Thymus (tissue), 11 donors: Measurements from ENCODE around the gene ETS1. TPM values are rescaled to one million over a fixed set of nuclear protein-coding genes. Genes with fewer than 3 reads are reported as not detected.

Experiments
- DNase-seq, 9 donors: peaks; one replicate each; pipeline ENCODE4 v3.0.0-alpha.2; 2013; ENCODE audit warnings: low spot score in 9 of 9, low read depth in 6 of 9, missing footprints in 1 of 9
- H3K27ac ChIP-seq, 2 donors: one replicate each; pipeline ENCODE4 v1.5.1; 2013; ENCODE audit warnings: control low read depth in 1 of 2, low read depth in 1 of 2, low read length in 1 of 2, mild to moderate bottlenecking in 1 of 2, moderate library complexity in 1 of 2
- H3K27me3 ChIP-seq, 2 donors: one replicate each; pipeline ENCODE4 v1.5.1; 2013; ENCODE audit warnings: low read length in 1 of 2; ENCODE audit not compliant: control insufficient read depth in 2 of 2, insufficient read depth in 1 of 2
- H3K36me3 ChIP-seq, 2 donors: one replicate each; pipeline ENCODE4 v1.5.1; 2013; ENCODE audit warnings: low read length in 1 of 2, mild to moderate bottlenecking in 1 of 2, moderate library complexity in 1 of 2; ENCODE audit not compliant: control insufficient read depth in 2 of 2, insufficient read depth in 2 of 2
- H3K4me1 ChIP-seq, 2 donors: one replicate each; pipeline ENCODE4 v1.5.1; 2013; ENCODE audit warnings: low read length in 2 of 2; ENCODE audit not compliant: control insufficient read depth in 2 of 2, insufficient read depth in 2 of 2
- H3K4me3 ChIP-seq, 2 donors: one replicate each; pipeline ENCODE4 v1.5.1; 2013; ENCODE audit warnings: low read length in 2 of 2, control low read depth in 1 of 2, mild to moderate bottlenecking in 1 of 2
- H3K9me3 ChIP-seq, 2 donors: one replicate each; pipeline ENCODE4 v1.5.1; 2013; ENCODE audit warnings: low read length in 1 of 2, mild to moderate bottlenecking in 1 of 2; ENCODE audit not compliant: control insufficient read depth in 2 of 2, insufficient read depth in 1 of 2
- WGBS: extraction: QIAGEN DNeasy Blood & Tissue Kit; methylation state at CpG from one replicate; pipeline ENCODE4 v1.1.7; 2013; 5-methylcytosine and 5-hydroxymethylcytosine counted together
- polyA plus RNA-seq: library from polyadenylated mRNA; stranded (reverse); fragments of 200-250 nt; gene quantifications from one replicate; pipeline ENCODE4 v1.2.3, GENCODE V29; 2013
- total RNA-seq: library from RNA; stranded (reverse); fragments of 120-200 nt; gene quantifications from one replicate; pipeline ENCODE4 v1.2.4, GENCODE V29; 2013
- donor health status: healthy.

ETS1 gene
- total and polyA plus RNA-seq, 2 donors: 171 to 223 TPM

DNA sequence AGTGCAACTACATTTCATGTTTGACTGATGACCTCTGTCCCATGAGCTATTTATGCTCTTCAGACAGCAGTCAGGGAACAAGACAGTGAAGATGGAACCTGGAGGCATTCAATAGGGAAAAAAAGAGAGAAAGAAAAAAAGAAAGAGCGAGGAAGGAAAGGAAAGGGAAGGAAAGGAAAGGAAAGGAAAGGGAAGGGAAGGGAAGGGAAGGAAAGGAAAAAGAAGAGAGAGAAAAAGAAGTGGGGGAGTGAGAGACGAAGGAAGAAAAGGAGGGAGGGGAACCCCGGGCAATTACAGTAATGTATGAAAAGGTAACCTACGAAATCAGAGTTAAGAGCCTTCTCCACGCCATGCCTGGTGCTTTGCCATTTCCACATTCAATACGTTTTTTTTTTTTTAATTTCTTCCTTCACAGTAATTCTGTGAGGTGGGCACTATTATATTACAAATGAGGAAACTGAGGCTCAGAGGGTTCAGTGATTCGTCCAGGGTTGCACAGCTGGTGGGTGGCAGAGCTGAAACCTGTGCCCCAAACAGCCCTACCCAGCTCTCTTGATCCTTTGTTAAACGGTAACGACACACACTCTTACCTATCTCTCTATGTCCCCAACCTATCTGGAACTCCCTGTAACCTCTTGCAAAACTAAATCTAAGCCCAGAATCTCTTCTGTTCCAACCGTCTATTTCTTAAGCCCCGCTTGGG, 39.3 kb downstream of the ETS1 start:
- DNase-seq: no peak
- Histone ChIP-seq H3K27me3 (no peaks in the 10 kb centered on the region), H3K27ac (peak overlapping the region; percentile 71 to 88), H3K4me1 (peaks cover 62 to 77% of the 10 kb centered on the region in 2 donors), H3K9me3 (no peaks in the 10 kb centered on the region), H3K36me3 (no peaks in the 10 kb centered on the region), H3K4me3 (peak overlapping the region; percentile 53 to 55)
- 44% methylated on average over 11 of the region's 11 CpGs for WGBS

DNA sequence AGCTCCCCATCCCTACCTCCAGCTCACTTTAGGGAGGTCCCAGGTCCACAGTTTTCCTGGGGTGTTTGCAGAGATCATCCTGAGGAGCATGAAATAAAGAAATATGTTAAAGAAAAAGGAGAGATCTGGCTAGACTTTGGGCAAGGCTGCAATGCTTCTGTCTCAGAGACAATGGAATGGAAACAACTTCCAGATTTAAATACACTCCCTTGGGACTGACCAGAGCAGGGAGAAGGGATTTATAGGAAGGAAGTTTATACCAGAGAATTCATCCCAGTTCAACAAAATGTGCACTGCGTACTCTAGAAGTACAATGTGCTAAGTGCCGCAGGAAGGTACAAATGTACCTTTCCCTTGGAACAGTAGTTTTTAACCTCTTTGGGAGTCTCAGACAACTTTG, 40.4 kb downstream of the ETS1 start:
- Histone ChIP-seq H3K27ac (no peak overlapping the region), H3K36me3 (no peaks in the 10 kb centered on the region), H3K4me1 (peaks cover 53 to 65% of the 10 kb centered on the region in 2 donors), H3K4me3 (no peak overlapping the region), H3K27me3 (no peaks in the 10 kb centered on the region), H3K9me3 (no peaks in the 10 kb centered on the region)
- no peak for DNase-seq
- 95% methylated on average over 2 of the region's 2 CpGs for whole genome bisulfite sequencing

DNA sequence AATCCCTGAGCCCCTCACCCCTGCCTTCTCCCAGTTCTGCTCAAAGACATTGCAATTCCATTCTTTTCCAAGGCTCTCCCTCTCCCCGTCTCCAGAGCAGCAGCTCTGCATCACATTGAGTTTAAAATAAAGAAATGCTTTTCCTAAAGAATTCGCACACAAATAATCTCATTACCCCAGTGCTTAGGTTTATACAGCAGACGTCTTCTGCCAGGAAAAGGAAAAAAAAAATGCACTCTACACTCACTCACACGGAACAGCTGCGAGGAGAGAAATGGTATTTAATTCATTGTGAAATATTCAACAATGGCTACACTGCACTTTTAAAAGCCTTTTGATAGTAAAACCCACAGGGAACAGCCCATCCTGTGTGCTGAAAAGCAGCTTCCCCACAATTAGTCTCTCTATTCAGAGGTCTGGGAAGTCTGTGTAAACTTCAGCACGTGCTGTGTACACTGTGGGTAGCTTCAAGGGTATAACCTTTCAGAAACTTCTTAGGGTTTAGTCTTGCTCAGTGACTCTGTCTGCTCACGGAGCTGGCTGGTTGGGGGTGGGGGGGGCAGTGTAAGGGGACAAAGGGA, 42.8 kb downstream of the ETS1 start:
- no peak overlapping the region for H3K4me3 ChIP-seq
- H3K36me3 ChIP-seq: no peaks in the 10 kb centered on the region
- 10% methylated on average over 7 of the region's 7 CpGs for WGBS
- peak overlapping the region; percentile 60 to 70 for H3K27ac ChIP-seq
- H3K4me1 ChIP-seq: peaks cover 33 to 42% of the 10 kb centered on the region in 2 donors
- peak in 1 of 9 donors; percentile 75 for DNase-seq
- no peaks in the 10 kb centered on the region for H3K27me3 ChIP-seq
- no peaks in the 10 kb centered on the region for H3K9me3 ChIP-seq

- no peaks in the 10 kb centered on the region for H3K9me3 ChIP-seq
- peaks cover 14 to 15% of the 10 kb centered on the region in 2 donors for H3K4me1 ChIP-seq
- H3K27ac ChIP-seq: no peak overlapping the region
- DNase-seq: no peak
- no peaks in the 10 kb centered on the region for H3K27me3 ChIP-seq
- H3K36me3 ChIP-seq: no peaks in the 10 kb centered on the region
- H3K4me3 ChIP-seq: no peak overlapping the region
- over 99% methylated on average over 6 of the region's 6 CpGs for WGBS
Observed at GRCh38 chr11:128540469-128540868, 46.9 kb downstream of the ETS1 start.

DNA sequence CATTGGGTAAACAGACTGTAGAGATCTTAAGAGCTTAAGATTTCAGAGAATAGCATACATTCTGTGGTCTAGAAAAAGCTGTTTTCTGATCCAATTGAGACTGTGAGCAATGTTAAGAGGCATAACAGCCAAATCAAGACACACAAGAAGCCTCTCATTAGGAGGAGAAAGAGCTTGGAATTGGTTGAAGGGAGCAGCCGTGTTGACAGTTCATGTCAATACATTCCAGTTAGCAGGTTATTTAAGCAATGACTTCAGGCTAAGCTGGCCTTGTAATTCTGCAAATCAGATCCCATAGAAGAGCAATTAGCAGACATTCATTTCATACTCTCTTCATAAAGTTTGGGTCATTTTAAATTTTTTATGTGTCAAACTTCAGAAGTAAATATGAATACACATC, 50.9 kb downstream of the ETS1 start:
- Histone ChIP-seq H3K4me1 (peaks cover 6 to 7% of the 10 kb centered on the region in 2 donors), H3K36me3 (no peaks in the 10 kb centered on the region), H3K4me3 (no peak overlapping the region), H3K27me3 (no peaks in the 10 kb centered on the region), H3K27ac (no peak overlapping the region), H3K9me3 (no peaks in the 10 kb centered on the region)
- WGBS: 99% methylated on average over 1 of the region's 1 CpG
- DNase-seq: no peak

- Histone ChIP-seq H3K4me1 (peaks cover 5 to 6% of the 10 kb centered on the region in 2 donors), H3K27ac (no peak overlapping the region), H3K4me3 (no peak overlapping the region), H3K27me3 (no peaks in the 10 kb centered on the region), H3K9me3 (no peaks in the 10 kb centered on the region), H3K36me3 (no peaks in the 10 kb centered on the region)
- 95% methylated on average over 1 of the region's 1 CpG for WGBS
- no peak for DNase-seq
Observed at GRCh38 chr11:128535468-128536457, 51.6 kb downstream of the ETS1 start.

GRCh38 chr11:128533472-128533871, 53.9 kb downstream of the ETS1 start:
- WGBS: 80% methylated on average over 2 of the region's 2 CpGs
- no peak overlapping the region for H3K27ac ChIP-seq
- H3K4me3 ChIP-seq: no peak overlapping the region
- no peaks in the 10 kb centered on the region for H3K9me3 ChIP-seq
- H3K36me3 ChIP-seq: no peaks in the 10 kb centered on the region
- DNase-seq: no peak
- peaks cover 9 to 13% of the 10 kb centered on the region in 2 donors for H3K4me1 ChIP-seq
- H3K27me3 ChIP-seq: no peaks in the 10 kb centered on the region

GRCh38 chr11:128532572-128533091, 54.7 kb downstream of the ETS1 start:
- no peak for DNase-seq
- Histone ChIP-seq H3K27ac (no peak overlapping the region), H3K4me1 (peaks cover 17 to 21% of the 10 kb centered on the region in 2 donors), H3K4me3 (no peak overlapping the region), H3K9me3 (no peaks in the 10 kb centered on the region), H3K36me3 (no peaks in the 10 kb centered on the region), H3K27me3 (no peaks in the 10 kb centered on the region)
- 96% methylated on average over 6 of the region's 6 CpGs for WGBS
